Regular cardiac myocyte (primary cell): ENCODE results near the gene NCBP3. TPM values are rescaled to one million over a fixed set of nuclear protein-coding genes. Genes with fewer than 3 reads are reported as not detected.

Experiments used
- total RNA-seq: library from RNA; depleted of rRNA; stranded (reverse); fragments of >200 nt; gene quantifications from 2 replicates; pipeline ENCODE4 v1.2.3, GENCODE V29; 2014

The NCBP3 gene, protein sequence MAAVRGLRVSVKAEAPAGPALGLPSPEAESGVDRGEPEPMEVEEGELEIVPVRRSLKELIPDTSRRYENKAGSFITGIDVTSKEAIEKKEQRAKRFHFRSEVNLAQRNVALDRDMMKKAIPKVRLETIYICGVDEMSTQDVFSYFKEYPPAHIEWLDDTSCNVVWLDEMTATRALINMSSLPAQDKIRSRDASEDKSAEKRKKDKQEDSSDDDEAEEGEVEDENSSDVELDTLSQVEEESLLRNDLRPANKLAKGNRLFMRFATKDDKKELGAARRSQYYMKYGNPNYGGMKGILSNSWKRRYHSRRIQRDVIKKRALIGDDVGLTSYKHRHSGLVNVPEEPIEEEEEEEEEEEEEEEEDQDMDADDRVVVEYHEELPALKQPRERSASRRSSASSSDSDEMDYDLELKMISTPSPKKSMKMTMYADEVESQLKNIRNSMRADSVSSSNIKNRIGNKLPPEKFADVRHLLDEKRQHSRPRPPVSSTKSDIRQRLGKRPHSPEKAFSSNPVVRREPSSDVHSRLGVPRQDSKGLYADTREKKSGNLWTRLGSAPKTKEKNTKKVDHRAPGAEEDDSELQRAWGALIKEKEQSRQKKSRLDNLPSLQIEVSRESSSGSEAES
- total RNA-seq, result 15.8 and 21.1 TPM in 2 replicates

DNA sequence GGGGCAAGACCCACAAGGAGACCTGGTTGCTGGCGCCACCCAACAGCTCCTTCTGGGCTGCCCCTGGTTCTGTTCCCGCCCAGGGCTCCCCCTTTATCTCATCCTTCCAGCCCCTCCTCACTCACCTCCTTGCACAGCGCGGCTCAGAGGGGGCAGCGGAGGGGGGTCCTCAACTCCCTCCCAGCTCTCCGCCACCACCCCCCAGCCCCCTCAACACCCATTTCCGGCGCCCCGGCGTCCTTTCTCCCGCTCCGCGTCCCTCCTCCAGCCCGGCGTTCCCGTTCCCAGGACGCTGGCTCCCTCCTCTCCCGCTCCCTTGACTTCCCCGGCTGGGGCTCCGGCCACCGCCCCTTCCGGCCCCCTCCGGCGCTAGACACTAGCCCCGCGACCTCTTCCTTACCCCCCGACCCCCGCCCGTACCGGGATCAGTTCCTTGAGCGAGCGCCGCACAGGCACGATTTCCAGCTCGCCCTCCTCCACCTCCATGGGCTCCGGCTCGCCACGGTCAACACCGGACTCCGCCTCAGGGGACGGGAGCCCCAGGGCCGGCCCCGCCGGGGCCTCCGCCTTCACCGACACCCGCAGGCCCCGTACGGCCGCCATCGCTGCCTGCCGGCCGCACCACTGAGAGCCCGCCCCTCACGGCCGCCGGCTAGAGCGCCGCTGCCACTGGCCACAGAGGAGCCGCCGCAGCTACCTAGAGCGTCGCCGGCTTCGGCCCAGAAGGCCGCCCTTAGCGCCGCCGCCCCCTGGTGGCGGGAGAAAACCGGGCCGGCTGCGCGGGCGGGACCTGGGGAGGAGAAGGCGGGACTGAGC lies at the start of gene NCBP3:
Gene NCBP3, minus strand, starts transcription at position 626 of the 816 bp plus-strand sequence. Its CDS starts 23 bp downstream, at position 603.

DNA sequence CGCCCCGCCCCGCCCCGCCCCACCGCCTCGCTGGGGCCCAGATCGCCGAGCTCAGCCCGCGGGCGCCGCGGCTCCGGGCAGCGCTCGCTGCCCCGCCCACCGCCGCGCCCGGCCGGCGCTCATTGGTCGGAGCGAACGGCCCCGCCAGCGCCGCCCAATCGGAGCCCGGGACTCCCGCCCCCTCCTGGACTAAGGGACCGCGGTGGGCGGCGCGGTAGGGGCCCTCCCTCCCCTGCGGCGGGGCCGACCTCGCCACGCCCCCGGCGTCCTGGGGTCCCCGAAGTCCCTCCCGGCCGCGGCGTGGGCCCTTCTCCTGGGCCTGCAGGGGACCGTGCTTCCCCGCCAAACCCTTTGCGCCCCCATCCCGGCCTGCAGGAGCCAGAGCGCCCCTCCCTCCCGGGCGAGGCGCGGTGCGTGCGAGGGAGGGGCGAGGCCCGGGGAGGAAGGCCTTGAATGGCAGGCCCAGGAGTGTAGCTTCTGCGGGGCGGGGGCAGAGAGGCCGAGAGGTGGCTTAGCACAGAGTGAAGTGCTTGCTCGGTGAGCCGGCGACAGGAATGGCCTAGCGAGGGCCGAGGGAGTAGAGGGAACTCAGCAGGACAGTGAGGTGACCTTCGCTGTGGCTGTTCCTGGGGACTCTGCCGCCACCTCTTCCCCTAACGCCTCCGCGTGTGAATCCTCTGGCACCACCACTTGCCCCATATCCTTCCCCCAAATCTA lies 47.1 kb upstream of the NCBP3 start, which contains the start of gene CAMKK1:
Gene CAMKK1, minus strand, starts transcription at position 51 of the 717 bp plus-strand sequence. CDS start 7,366 bp downstream, outside the sequence.

DNA sequence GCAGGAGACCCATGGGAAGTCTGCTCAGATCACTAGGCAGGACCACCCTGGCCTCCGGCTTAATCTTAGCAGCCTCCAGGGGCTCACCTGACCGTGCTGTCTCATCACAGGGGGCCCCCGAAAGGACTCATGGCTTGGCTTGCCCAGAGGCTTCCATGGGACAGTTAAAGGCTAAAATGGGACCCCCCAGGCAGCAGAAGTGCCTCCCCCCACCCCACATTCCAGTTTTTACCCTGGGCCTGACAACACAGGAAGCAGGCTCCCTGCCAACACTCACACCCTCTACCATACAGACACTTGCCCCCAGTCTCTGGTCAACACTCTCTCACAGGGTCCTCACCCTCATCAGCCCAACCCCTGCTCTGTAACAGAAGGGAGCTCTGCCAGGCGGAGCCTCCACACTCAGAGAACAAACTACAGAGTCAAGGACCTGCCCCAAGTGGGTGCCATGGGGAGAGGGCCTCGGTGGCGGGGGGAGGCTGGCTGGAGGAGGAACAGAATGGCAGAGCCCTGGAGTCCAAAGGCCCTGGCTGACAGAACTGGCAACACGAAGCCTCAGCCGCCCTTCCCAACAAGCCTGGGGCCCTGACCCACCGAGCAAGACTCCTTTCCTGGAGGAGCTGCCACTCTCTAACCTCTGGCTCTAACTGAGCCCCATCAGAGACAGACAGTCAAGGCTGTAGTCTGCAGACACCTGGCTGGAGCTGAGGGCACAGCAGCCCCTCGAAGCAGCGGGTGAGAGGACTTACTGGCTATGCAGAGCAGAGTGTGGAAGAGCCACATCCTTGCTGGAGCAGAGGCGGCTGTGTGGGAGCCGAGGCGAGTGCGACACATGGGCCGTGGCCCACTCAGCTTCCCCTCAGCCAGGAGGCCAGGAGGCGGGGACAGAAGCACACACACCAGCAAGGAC lies 45.4 kb downstream of the NCBP3 start, which contains the start of gene ITGAE:
Gene ITGAE, minus strand, starts transcription at position 827 of the 910 bp plus-strand sequence. Its CDS starts 44 bp downstream, at position 783.

Other genes with a start within 250 kb of the NCBP3 start
- gene TRPV1, start 236.8 kb downstream of the NCBP3 start, total RNA-seq, result 0.58 and 1.7 TPM in 2 replicates
- 11.7 and 13.0 TPM in 2 replicates for gene SHPK, start 210.0 kb downstream of the NCBP3 start, total RNA-seq
- 9.6 and 32.1 TPM in 2 replicates for gene CTNS, start 209.5 kb downstream of the NCBP3 start, total RNA-seq
- gene TAX1BP3, start 177.7 kb downstream of the NCBP3 start, total RNA-seq, result 136 and 214 TPM in 2 replicates
- 14.7 and 36.8 TPM in 2 replicates for gene EMC6, start 177.4 kb downstream of the NCBP3 start, total RNA-seq
- 2.7 and 3.4 TPM in 2 replicates for gene P2RX5, start 150.1 kb downstream of the NCBP3 start, total RNA-seq
- 0.85 and 11.1 TPM in 2 replicates for gene HASPIN, start 122.3 kb downstream of the NCBP3 start, total RNA-seq
- 13.2 and 19.0 TPM in 2 replicates for gene ITGAE, start 45.1 kb downstream of the NCBP3 start, total RNA-seq
- gene CAMKK1, start 46.8 kb upstream of the NCBP3 start, total RNA-seq, result 2.5 and 4.8 TPM in 2 replicates
- 0.28 and 0.38 TPM in 2 replicates for gene P2RX1, start 70.2 kb upstream of the NCBP3 start, total RNA-seq
- gene ATP2A3, start 118.2 kb upstream of the NCBP3 start, total RNA-seq, result 0.77 and 2.0 TPM in 2 replicates